PC-9 (cell line): ENCODE results near the gene MAPK8IP3. TPM values are rescaled to one million over a fixed set of nuclear protein-coding genes. Genes with fewer than 3 reads are reported as not detected.

Source experiments
- BruUV-seq: library from RNA; stranded (reverse); fragments of 400-500 nt; replicated peaks from 2 replicates; lab custom pipeline; 2021; lab: Mats Ljungman, UMichigan
- CTCF ChIA-PET: fragments of 300-600 bp; sonication (Branson Sonifier 250); formaldehyde crosslinking; loops from one replicate; lab custom pipeline; 2022; ENCODE audit warnings: antibody characterized with exemption; lab: Charles Lee
- POLR2A ChIA-PET: fragments of 300-600 bp; sonication (Branson Sonifier 250); formaldehyde crosslinking; loops from one replicate; lab custom pipeline; 2022; ENCODE audit warnings: antibody characterized with exemption; ENCODE audit not compliant: unreplicated experiment; lab: Charles Lee
- DNase-seq, 2 experiments: peaks; one replicate each; pipeline versions ENCODE4 v3.0.0 to v3.0.0-alpha.2; 2015 to 2022; ENCODE audit warnings: mixed read lengths in 1 of 2
- H2AFZ ChIP-seq: fragments of 200-600 bp; sonication (generic); 2 replicates; pipeline ENCODE4 v1.8.1; 2017; ENCODE audit warnings: antibody characterized with exemption
- H3F3A ChIP-seq: fragments of 200-600 bp; sonication (generic); 2 replicates; pipeline ENCODE4 v1.8.1; 2017; ENCODE audit warnings: antibody characterized with exemption, mild to moderate bottlenecking, low read depth; ENCODE audit not compliant: insufficient read depth
- H3K27ac ChIP-seq: fragments of 200-600 bp; sonication (generic); 2 replicates; pipeline ENCODE4 v1.6.1; 2016; ENCODE audit warnings: mixed run types
- H3K27me3 ChIP-seq: fragments of 200-600 bp; sonication (generic); 2 replicates; pipeline ENCODE4 v1.6.1; 2016; ENCODE audit warnings: low read depth, mixed run types; ENCODE audit not compliant: insufficient read depth
- H3K36me3 ChIP-seq: fragments of 200-600 bp; sonication (generic); 2 replicates; pipeline ENCODE4 v1.6.1; 2016; ENCODE audit warnings: low read depth, mixed run types
- H3K4me1 ChIP-seq: fragments of 200-600 bp; sonication (generic); replicated peaks from 2 replicates; pipeline ENCODE4 v1.6.1; 2016; ENCODE audit warnings: mixed run types; ENCODE audit not compliant: insufficient read depth
- H3K4me2 ChIP-seq: fragments of 200-600 bp; sonication (generic); 2 replicates; pipeline ENCODE4 v1.6.1; 2017; ENCODE audit warnings: mixed run types
- H3K4me3 ChIP-seq: fragments of 200-600 bp; sonication (generic); 2 replicates; pipeline ENCODE4 v1.6.1; 2016; ENCODE audit warnings: mixed run types
- H3K79me2 ChIP-seq: fragments of 200-600 bp; sonication (generic); 2 replicates; pipeline ENCODE4 v1.6.1; 2017; ENCODE audit warnings: low read depth, mixed run types
- H3K9me2 ChIP-seq: fragments of 200-600 bp; sonication (generic); 2 replicates; pipeline ENCODE4 v1.8.1; 2017; ENCODE audit warnings: mild to moderate bottlenecking; ENCODE audit not compliant: insufficient read depth
- H3K9me3 ChIP-seq: fragments of 200-600 bp; sonication (generic); 2 replicates; pipeline ENCODE4 v1.8.1; 2016; ENCODE audit warnings: low read depth; ENCODE audit not compliant: insufficient read depth
- H4K20me1 ChIP-seq: fragments of 200-600 bp; sonication (generic); 2 replicates; pipeline ENCODE4 v1.8.1; 2017; ENCODE audit not compliant: insufficient read depth
- EZH2 ChIP-seq: fragments of 200-600 bp; sonication (generic); IDR thresholded peaks from 2 replicates; pipeline ENCODE4 v1.8.0; 2017; ENCODE audit warnings: antibody characterized with exemption, low read depth
- intact Hi-C: fragments of 100-400 bp; cut with micrococcal nuclease; formaldehyde crosslinking; loops from one replicate; pipeline ENCODE4 v1.10.0; 2022; ENCODE audit not compliant: unreplicated experiment
- total RNA-seq: library from RNA; stranded (reverse); gene quantifications from 2 replicates; pipeline ENCODE4 v1.2.3, GENCODE V29; 2021
- TF ChIP-seq, protein P1 (sequence below): fragments of 200-600 bp; sonication (generic); conservative IDR thresholded peaks from 2 replicates; pipeline ENCODE4 v1.6.1; 2017; ENCODE audit warnings: mixed run types, antibody characterized with exemption, mild to moderate bottlenecking, moderate library complexity

Gene MAPK8IP3
- total RNA-seq, 1 experiment from 2014 or later = 125 TPM

DNA sequence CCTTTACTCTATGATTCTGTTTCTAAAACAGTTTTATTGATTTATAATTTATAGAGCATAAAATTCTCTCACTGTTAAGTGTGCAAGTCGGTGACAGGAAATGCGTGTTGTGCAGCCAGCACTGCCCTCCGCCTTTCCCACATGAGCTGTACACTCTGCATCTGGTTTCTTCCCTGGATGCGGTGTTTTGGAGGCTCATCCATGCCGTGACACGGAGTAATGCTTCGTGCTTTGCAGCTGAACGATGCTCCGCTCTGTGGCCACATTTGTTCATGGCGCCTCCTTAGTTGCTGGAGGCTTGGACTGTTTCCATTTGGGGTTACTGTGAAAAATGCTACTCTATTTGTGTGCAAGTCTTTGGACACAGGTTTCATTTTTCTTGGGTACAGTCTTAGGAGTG is 94.7 kb downstream of the MAPK8IP3 start:
- Histone ChIP-seq H3K4me1 (no peaks in the 10 kb centered on the region), H3K36me3 (no peaks in the 10 kb centered on the region), H4K20me1 (no peaks in the 10 kb centered on the region), H3K4me3 (no peak overlapping the region), H3K9me2 (no peaks in the 10 kb centered on the region), H3K27ac (no peak overlapping the region), H2AFZ (no peak overlapping the region), H3F3A (no peaks in the 10 kb centered on the region; the same call in 1 of the 2 replicates), H3K27me3 (no peaks in the 10 kb centered on the region), H3K9me3 (peaks cover 5% of the 10 kb centered on the region; the same call in 1 of the 2 replicates), H3K4me2 (no peak overlapping the region), H3K79me2 (no peaks in the 10 kb centered on the region)
- no peak for DNase-seq
- TF ChIP-seq EZH2 = no peak
- TF ChIP-seq, protein P1, sequence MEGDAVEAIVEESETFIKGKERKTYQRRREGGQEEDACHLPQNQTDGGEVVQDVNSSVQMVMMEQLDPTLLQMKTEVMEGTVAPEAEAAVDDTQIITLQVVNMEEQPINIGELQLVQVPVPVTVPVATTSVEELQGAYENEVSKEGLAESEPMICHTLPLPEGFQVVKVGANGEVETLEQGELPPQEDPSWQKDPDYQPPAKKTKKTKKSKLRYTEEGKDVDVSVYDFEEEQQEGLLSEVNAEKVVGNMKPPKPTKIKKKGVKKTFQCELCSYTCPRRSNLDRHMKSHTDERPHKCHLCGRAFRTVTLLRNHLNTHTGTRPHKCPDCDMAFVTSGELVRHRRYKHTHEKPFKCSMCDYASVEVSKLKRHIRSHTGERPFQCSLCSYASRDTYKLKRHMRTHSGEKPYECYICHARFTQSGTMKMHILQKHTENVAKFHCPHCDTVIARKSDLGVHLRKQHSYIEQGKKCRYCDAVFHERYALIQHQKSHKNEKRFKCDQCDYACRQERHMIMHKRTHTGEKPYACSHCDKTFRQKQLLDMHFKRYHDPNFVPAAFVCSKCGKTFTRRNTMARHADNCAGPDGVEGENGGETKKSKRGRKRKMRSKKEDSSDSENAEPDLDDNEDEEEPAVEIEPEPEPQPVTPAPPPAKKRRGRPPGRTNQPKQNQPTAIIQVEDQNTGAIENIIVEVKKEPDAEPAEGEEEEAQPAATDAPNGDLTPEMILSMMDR = no peak
- intact Hi-C loops = no loop called here
- CTCF ChIA-PET = no interaction called here
- POLR2A ChIA-PET = no interaction called here
- BruUV-seq = no TSS peak

DNA sequence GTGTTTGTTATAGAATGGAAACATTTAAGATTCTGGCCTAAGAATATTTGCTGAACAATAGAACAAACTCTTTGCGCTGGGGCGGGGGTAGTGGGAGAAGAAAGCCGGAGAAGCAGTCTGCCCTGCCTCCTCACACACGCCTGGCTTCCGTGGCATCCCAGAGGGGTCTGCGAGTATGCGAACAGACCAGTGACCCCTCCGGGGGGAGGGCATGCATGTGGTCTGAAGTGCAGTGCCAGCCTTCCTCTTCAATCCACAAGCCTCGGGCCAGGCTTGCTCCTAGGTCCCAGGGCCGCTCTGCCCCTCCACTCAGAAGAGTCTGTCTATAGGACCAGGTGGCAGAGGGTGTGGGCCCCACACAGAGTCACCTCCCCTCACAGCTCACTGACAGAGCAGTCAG is 101.6 kb downstream of the MAPK8IP3 start:
- POLR2A ChIA-PET = no interaction called here
- Histone ChIP-seq H3K4me3 (no peak overlapping the region), H3F3A (no peaks in the 10 kb centered on the region; the same call in 1 of the 2 replicates), H3K27ac (no peak overlapping the region), H3K4me2 (no peak overlapping the region), H3K79me2 (no peaks in the 10 kb centered on the region), H3K9me3 (no peaks in the 10 kb centered on the region), H3K9me2 (no peaks in the 10 kb centered on the region), H3K27me3 (no peaks in the 10 kb centered on the region), H2AFZ (no peak overlapping the region), H3K36me3 (no peaks in the 10 kb centered on the region), H3K4me1 (no peaks in the 10 kb centered on the region), H4K20me1 (no peaks in the 10 kb centered on the region)
- no peak for DNase-seq
- CTCF ChIA-PET = no interaction called here
- intact Hi-C loops = no loop called here
- no TSS peak for BruUV-seq
- TF ChIP-seq, protein P1 = no peak
- TF ChIP-seq EZH2 = no peak

DNA sequence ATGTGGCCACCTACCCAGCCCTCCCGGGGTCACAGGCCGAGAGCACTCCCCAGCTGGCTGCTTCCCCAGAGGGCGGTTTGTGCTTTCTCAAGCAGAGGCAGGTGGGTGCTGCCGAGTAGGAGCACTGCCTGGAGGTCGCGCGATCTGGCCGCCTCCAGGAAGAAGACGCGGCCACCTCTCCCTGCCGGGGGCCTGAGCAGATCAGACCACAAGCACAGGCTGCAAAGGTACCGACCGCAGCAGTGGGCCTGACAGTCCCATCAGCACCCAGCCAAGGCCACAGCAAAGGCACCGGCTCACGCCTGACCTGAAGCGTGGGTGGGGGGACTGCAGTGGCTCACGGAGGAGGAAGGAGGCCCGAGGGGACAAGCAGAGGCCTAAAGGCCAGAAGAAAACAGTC is 102.7 kb downstream of the MAPK8IP3 start:
- Histone ChIP-seq H4K20me1 (no peaks in the 10 kb centered on the region), H2AFZ (no peak overlapping the region), H3K9me3 (no peaks in the 10 kb centered on the region), H3K4me1 (no peaks in the 10 kb centered on the region), H3F3A (peaks cover 2% of the 10 kb centered on the region; the same call in 1 of the 2 replicates), H3K4me3 (no peak overlapping the region), H3K9me2 (no peaks in the 10 kb centered on the region), H3K79me2 (no peaks in the 10 kb centered on the region), H3K27ac (no peak overlapping the region), H3K36me3 (no peaks in the 10 kb centered on the region), H3K4me2 (no peak overlapping the region), H3K27me3 (no peaks in the 10 kb centered on the region)
- CTCF ChIA-PET = no interaction called here
- TF ChIP-seq, protein P1 = no peak
- no peak for TF ChIP-seq EZH2
- DNase-seq = no peak
- intact Hi-C loops = no loop called here
- POLR2A ChIA-PET = no interaction called here
- no TSS peak for BruUV-seq
